NCI-H2081 treated with DMSO at 0.1 percent for 48 hours (cell line): ENCODE measurements around the gene PTPRR.

Source experiments
- DNase-seq: peaks from one replicate; lab custom pipeline; 2025; lab: John Stamatoyannopoulos, UW

Gene PTPRR

GRCh38 chr12:70910666-70911065 lies 9.9 kb downstream of the PTPRR start:
- no peak for DNase-seq

- DNase-seq: no peak
Observed at GRCh38 chr12:70908978-70909377, 11.6 kb downstream of the PTPRR start.

GRCh38 chr12:70907412-70907811 lies 13.1 kb downstream of the PTPRR start:
- DNase-seq: no peak

DNA sequence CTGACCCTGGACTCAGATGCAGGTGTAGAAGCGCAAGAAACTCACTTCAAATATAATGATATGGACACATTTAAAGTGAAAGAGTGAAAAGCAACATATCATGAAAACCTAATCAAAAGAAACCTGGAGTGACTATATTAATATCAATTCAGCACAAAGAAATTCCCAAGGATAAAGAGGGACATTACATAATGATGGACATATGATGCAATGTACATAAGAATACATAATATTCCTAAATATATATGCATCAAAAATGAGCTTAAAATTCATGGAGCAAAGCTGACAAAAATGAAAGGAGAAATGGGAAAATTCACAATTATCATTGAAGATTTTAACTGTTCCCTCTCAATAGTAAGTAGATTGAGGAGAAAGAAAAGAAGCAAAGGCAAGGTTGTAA lies 24.6 kb downstream of the PTPRR start:
- DNase-seq: no peak

- DNase-seq: no peak
Observed at GRCh38 chr12:70892593-70892992, 27.9 kb downstream of the PTPRR start.

DNA sequence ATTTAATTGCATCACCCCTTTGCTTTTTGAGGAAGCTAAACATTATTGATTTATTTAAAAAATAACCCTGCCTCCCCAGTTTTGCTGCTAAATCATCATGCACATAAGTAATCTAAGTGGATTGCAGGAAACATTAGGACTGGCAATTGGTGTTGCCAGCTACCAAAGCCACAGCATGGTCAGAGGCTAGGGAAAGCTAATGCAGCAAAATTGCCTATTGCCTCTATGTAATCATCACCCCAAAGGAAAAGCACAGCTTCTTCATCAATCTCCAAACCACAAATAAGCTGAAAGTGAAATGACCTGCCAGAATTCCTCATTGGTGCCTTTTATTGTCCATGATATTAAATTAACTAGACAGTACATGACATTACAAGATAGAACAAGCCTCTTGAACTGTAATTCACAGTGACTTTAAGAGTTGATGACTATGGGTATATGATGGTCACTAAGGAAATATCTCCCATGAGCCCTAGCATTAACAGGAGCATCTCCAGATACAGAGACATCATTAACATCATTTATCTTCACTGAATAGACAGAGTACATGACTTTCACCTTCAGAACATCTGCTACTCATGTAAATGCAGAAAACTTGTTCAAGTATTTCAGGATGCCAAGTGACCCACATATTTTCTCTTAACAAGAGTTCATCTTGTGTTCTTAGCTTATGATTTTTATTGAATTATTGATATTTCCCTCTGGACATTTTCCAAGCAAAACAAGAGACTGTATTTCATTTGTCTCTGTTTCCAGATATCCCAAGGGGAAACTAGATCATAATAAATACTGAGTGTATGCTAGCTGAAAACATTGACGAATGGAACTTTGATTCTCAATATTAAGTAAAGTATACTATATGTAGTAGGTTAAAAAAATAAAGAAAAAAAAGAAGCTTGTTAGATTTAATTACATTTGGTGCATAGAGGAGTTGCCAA lies 29.4 kb downstream of the PTPRR start:
- no peak for DNase-seq

DNA sequence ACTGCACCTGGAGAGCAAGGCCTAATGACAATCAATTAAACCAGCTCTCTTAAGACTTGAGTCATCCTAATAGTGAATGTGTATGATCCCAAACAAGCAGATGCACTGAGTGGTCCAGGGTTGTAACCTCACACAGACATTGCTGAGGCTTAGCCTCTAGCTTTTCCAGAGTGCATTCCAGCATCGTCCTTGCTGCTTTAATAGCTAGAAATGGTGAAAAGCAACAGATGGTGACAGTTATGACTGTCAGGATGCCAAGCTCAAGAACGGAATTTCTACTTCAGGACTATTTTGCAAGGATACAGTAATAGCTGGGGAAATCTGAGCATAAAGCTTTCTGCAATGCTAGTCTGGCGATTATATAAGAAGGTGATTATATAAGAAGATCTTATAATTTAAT lies 34.6 kb downstream of the PTPRR start:
- no peak for DNase-seq

- no peak for DNase-seq
Observed at GRCh38 chr12:70883855-70884254, 36.7 kb downstream of the PTPRR start.

- no peak for DNase-seq
Observed at GRCh38 chr12:70880744-70881143, 39.8 kb downstream of the PTPRR start.

DNA sequence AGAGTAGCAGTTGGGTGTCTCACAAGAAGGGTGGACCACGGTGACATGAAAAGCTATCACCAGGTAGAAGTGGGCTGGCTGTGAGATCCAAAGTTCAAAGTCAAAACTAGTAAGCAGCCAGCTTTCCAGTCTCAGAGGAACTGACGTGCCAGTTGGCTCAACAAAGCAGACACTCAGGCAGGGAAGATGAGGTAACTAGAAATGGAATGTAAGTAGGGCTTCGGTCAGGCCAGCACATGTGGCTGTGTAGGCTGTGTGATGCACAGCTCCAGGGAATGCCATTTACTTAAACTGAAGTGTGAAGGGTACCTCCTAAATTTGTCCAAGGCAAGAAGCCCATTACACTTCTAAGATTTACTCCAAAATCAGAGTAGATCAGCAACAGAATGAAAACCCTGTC lies 43.6 kb downstream of the PTPRR start:
- no peak for DNase-seq

GRCh38 chr12:70875628-70876027 lies 44.9 kb downstream of the PTPRR start:
- DNase-seq: no peak

- DNase-seq: no peak
Observed at GRCh38 chr12:70854881-70855568, 65.5 kb downstream of the PTPRR start.

DNA sequence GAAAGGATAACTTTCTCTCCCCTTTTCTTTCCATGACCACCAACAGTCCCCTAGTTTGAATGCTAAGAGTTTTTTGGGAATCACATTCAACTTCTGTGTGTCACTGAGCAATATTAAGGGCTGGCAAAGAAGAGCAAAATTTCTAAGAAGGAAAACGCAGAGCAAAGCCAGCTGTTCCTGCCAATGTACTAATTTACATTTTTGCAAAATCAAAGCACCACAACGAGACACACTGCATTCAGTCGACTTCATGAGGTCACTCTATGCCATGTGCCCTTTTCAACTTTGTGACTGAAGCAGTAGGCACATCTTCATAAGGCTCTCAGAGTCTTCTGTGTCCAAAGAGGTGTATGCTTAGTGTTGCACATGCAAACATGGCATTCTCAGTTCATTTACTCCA lies 66.4 kb downstream of the PTPRR start:
- DNase-seq: no peak

DNA sequence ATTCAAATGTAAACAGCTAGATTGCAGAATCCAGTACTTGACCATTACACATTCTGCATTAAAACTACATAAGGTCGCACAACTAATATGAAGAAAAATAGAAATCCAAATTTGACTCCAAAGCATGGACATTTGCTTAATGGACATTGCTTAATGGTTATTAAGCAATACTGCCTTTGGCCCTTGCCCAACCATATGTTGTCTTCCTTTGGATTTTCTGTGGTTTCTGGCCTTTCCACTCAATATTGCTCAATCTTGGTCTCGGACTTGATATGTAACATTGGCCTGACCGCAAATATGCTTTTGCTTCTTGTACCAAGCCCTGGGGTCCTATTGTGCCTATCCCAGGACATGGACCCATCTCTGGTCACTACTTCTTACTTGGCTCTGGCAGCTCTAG lies 67.2 kb downstream of the PTPRR start:
- no peak for DNase-seq

DNA sequence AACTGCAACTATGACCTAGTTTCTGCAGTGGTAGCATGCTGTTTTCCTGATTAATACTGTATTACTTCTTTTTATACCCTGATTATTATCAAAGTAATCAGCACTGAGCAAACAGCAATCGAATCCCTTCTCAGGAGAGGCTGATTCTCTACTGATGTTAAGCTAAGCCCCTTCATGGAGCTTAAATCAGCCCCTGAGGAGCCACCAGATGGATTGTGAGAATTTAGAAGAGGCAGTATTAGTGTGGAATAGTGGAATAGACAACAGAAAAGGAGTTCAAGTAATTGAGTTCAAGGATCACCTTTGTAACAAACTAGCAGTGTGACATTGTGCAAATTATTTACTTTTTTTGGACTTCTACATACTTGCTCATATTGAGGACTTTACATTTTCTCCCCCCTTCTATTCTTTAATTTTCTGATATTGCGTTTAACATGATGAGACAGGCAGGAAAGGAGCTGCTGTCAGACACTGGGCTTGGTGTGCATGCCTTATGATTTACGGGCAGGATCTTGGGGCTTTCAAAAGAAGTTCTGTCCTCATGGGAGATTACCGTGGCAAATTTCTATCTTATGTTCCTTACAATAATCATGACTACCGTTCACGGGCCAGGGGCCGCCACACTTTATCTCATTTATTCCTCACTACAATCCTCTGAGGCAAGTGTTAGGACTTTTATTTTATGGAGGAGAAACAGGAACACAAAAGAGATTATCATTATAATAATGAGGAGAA lies 68.0 kb downstream of the PTPRR start:
- no peak for DNase-seq

GRCh38 chr12:70849265-70849960 lies 71.1 kb downstream of the PTPRR start:
- no peak for DNase-seq

GRCh38 chr12:70847871-70848270 lies 72.7 kb downstream of the PTPRR start:
- DNase-seq: no peak

GRCh38 chr12:70845268-70845667 lies 75.3 kb downstream of the PTPRR start:
- no peak for DNase-seq

- no peak for DNase-seq
Observed at GRCh38 chr12:70843363-70843762, 77.2 kb downstream of the PTPRR start.

DNA sequence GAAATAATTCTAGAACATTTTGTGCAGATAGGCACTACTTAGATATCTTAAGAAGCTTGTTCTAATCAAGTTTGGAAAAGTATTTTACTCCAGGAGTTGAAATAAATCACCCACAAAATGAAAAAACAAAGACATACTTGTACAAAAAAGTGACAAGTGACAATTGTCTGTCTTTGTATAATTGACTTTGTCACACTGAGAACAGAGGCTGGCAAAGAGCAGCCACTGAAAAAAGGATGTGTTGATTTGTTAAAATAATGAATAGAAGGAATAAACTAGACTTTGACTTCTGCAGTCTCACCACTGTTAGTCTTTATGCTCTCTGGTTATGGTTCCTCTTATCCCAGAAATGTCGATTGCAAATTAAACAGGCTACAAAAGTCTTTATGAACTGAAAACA lies 77.6 kb downstream of the PTPRR start:
- DNase-seq: no peak

- DNase-seq: no peak
Observed at GRCh38 chr12:70842136-70842535, 78.4 kb downstream of the PTPRR start.
